Posterior vena cava (tissue), 2 donors: ENCODE results near the gene CABS1. TPM values are rescaled to one million over a fixed set of nuclear protein-coding genes. Genes with fewer than 3 reads are reported as not detected.

Experiments
- DNase-seq: peaks from one replicate; pipeline ENCODE4 v3.0.0-alpha.2; 2020; ENCODE audit warnings: low spot score
- intact Hi-C, 2 donors: fragments of 100-400 bp; cut with DNase I; formaldehyde crosslinking; loops; one replicate each; pipeline versions ENCODE4 v1.14.1 to v1.14.2; 2022 to 2023
- total RNA-seq, 2 donors: library from RNA; stranded (reverse); fragmentation: NEBNext Ultra II Directional; extraction: Animal tissue kit (Norgen Biotek cat#: 25700); gene quantifications; one replicate each; pipeline ENCODE4 v1.2.1, GENCODE V29; 2021
- donor health status: DM: yes; HTN: yes; CAD: no.
- donor health status: DM: yes; HTN: yes; CAD: no.

Gene CABS1
- total RNA-seq, 2 donors from 2014 or later, result not detected

- intact Hi-C loops, result no loop called here
- DNase-seq, result no peak
Measured at GRCh38 chr4:70371987-70372386, 37.2 kb downstream of the CABS1 start.

DNA sequence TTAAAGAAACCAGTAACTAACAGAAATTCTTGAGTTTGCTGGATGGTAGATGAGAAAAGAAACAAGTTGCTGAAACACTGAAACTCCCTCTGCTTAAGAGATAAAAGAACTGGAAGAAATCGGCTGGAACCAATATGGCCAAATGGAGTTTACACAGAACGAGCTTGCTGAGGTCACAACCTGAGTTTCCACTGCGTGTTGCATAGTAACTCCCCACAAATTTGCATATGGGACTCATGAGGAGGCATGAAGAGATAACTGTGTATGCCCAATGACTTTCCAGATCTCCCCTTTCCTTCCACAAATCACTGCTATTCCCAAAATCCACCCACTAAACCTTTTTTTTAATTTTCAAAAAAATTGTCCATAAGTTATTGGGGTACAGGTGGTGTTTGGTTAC lies 38.0 kb downstream of the CABS1 start:
- DNase-seq, result no peak

DNA sequence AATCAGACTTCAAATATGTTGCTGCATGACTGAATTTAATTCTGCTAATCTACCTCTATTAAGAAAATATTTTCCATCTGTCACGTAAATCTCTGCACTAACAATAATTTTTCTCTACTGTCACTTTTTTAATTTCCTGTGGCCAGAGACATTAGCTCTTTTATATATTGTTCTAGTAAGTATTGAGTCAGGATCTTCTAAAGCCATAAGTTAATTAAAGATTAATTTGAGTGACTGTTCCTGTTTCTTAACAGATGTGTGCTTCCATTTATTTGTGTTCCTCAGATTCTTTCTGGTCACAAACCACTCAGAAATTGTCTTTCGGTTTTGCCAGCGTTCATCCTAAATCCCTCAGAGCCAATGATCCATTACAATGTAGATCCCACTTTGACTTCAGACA lies 45.8 kb downstream of the CABS1 start:
- DNase-seq, result no peak
- intact Hi-C loops, result no loop called here

More for the DNA sequence above, 38.0 kb downstream of the CABS1 start:
- intact Hi-C loops, result no loop called here

DNA sequence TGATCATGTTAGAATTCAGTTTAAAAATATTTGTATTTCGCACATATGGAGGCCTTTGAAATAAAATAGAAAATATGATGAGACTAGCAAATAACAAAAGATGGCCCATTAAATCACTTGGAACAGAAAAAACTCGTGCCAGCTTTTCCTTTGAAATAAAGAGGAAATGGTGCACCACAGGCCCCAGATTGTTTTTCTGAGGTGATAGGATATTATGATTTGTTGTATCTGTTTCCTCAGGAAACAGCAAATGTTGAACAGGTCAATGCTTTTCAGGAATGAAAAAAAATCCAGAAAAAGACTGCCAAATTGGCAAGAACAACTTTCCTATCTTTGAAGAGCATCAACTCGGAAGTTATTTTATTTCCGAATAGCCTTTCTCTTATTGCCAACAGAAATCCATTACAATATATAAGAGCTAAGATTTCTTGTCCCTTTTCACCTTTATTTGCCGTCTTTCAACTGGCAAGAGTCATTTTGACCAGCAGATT lies 48.0 kb downstream of the CABS1 start, which contains the start of gene SMR3B:
Gene SMR3B, plus strand, starts transcription at position 441 of the 491 bp plus-strand sequence. CDS start 1,380 bp downstream, outside the sequence.
- intact Hi-C loops, result no loop called here
- DNase-seq, result no peak

Other genes with a start within 250 kb of the CABS1 start
- not detected for gene PRR27, start 180.7 kb upstream of the CABS1 start, total RNA-seq
- not detected for gene ODAM, start 139.3 kb upstream of the CABS1 start, total RNA-seq
- gene FDCSP, start 108.9 kb upstream of the CABS1 start, total RNA-seq, result not detected
- gene CSN3, start 92.4 kb upstream of the CABS1 start, total RNA-seq, result not detected
- gene SMR3A, start 25.8 kb downstream of the CABS1 start, total RNA-seq, result not detected
- not detected for gene SMR3B, start 48.1 kb downstream of the CABS1 start, total RNA-seq
- not detected for gene OPRPN, start 63.0 kb downstream of the CABS1 start, total RNA-seq
- not detected for gene MUC7, start 137.2 kb downstream of the CABS1 start, total RNA-seq
- gene AMTN, start 183.6 kb downstream of the CABS1 start, total RNA-seq, result not detected